OCI-LY3 (cell line): Measurements from ENCODE around the gene PCDHA8.
"Not testable (repeated sequence)": the region's sequence is repeated elsewhere in the genome, so short reads cannot be mapped to it uniquely, and the experiment has no call there.

Experiments
- H2AFZ ChIP-seq: fragments of 200-600, 300-600 bp; shearing (Covaris generic); 2 replicates; pipeline ENCODE4 v1.6.0; 2014; ENCODE audit warnings: antibody characterized with exemption, low read depth, low read length
- H3K27ac ChIP-seq: fragments of 200-600, 300-600 bp; sonication (generic); 2 replicates; pipeline ENCODE4 v1.5.1; 2014; ENCODE audit warnings: mild to moderate bottlenecking, low read length, moderate library complexity, mixed read lengths
- H3K27me3 ChIP-seq: fragments of 200-600, 300-600 bp; sonication (generic); 2 replicates; pipeline ENCODE4 v1.6.1; 2014; ENCODE audit warnings: low read depth, low read length, mixed read lengths
- H3K36me3 ChIP-seq: fragments of 200-600, 300-600 bp; sonication (generic); replicated peaks from 2 replicates; pipeline ENCODE3; 2014; ENCODE audit warnings: low read depth, low read length, mixed read lengths
- H3K4me1 ChIP-seq: fragments of 300-600, 200-600 bp; sonication (generic); 2 replicates; pipeline ENCODE4 v1.6.1; 2014; ENCODE audit warnings: low read length, mixed read lengths
- H3K4me2 ChIP-seq: fragments of 200-600, 300-600 bp; sonication (generic); 2 replicates; pipeline ENCODE4 v1.6.1; 2014; ENCODE audit warnings: low read length, mixed read lengths
- H3K4me3 ChIP-seq: fragments of 300-600, 200-600 bp; sonication (generic); 2 replicates; pipeline ENCODE4 v1.5.1; 2014; ENCODE audit warnings: antibody characterized with exemption, mild to moderate bottlenecking, low read length, moderate library complexity
- H3K79me2 ChIP-seq: fragments of 300-600, 200-600 bp; shearing (Covaris generic); 2 replicates; pipeline ENCODE4 v1.6.1; 2014; ENCODE audit warnings: mild to moderate bottlenecking, low read length, mixed read lengths
- H3K9ac ChIP-seq: fragments of 300-600, 200-600 bp; shearing (Covaris generic); 2 replicates; pipeline ENCODE4 v1.6.0; 2014; ENCODE audit warnings: mild to moderate bottlenecking, low read length, moderate library complexity
- H3K9me3 ChIP-seq: fragments of 200-600, 300-600 bp; shearing (Covaris generic); 2 replicates; pipeline ENCODE4 v1.6.1; 2014; ENCODE audit warnings: low read length, mixed read lengths; ENCODE audit not compliant: insufficient read depth
- H4K20me1 ChIP-seq: fragments of 200-600, 300-600 bp; sonication (generic); 2 replicates; pipeline ENCODE4 v1.6.1; 2016; ENCODE audit warnings: low read length, mixed read lengths; ENCODE audit not compliant: insufficient read depth
- EZH2phosphoT487 ChIP-seq: fragments of 200-600 bp; shearing (Covaris generic); IDR thresholded peaks from 2 replicates; pipeline ENCODE4 v1.6.1; 2018; ENCODE audit warnings: antibody characterized with exemption, mixed run types, low read depth
- TF ChIP-seq, protein P1 (sequence below): fragments of 200-600, 300-600 bp; sonication (generic); IDR thresholded peaks from 2 replicates; pipeline ENCODE4 v1.5.1; 2014; ENCODE audit warnings: antibody characterized with exemption, low read length, low read depth

Gene PCDHA8

DNA sequence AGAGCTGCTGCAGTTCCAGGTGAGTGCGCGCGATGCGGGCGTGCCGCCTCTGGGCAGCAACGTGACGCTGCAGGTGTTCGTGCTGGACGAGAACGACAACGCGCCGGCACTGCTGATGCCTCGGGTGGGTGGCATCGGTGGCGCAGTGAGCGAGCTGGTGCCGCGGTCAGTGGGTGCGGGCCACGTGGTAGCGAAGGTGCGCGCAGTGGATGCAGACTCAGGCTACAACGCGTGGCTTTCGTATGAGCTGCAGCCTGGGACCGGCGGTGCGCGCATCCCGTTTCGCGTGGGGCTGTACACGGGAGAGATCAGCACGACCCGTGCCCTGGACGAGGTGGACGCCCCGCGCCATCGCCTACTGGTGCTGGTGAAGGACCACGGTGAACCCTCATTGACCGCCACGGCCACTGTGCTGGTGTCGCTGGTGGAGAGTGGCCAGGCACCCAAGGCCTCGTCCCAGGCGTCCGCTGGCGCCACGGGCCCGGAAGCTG, 38.2 kb upstream of the PCDHA8 start:
- H3K9ac ChIP-seq, result no peak overlapping the region

DNA sequence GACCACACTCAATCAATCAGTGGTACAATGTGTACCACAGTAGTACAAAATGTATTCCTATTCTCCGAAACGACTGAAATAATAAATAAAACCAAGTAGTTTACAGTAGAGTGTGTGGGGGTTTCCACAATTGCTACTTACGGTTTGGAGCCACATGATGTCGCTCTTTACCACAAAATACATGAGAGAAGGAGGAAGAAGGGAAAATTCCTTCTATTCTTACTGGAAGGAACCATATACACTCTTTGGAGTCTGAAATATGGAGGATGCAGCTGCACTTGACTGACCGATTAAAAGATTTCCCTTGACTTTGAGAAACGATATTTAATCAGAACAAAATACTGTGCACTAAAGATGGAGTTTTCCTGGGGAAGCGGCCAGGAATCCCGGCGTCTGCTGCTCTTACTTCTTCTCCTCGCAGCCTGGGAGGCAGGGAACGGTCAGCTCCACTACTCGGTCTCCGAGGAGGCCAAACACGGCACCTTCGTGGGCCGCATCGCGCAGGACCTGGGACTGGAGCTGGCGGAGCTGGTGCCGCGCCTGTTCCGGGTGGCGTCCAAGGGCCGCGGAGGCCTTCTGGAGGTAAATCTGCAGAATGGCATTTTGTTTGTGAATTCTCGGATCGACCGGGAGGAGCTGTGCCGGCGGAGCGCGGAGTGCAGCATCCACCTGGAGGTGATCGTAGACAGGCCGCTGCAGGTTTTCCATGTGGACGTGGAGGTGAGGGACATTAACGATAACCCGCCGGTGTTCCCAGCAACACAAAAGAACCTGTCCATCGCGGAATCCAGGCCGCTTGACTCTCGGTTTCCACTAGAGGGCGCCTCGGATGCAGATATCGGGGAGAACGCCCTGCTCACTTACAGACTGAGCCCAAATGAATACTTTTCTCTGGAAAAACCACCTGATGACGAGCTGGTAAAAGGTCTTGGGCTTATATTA, 33.9 kb upstream of the PCDHA8 start, which contains the start of gene PCDHA4:
TSS of gene PCDHA4 (plus strand) at position 235 of the 942 bp plus-strand sequence.
- H4K20me1 ChIP-seq, result no peaks in the 10 kb centered on the region
- H3K4me2 ChIP-seq, result no peak within 1 kb of the TSS
- H3K4me3 ChIP-seq, result no peak within 1 kb of the TSS
- H3K79me2 ChIP-seq, result no peaks in the 10 kb centered on the region
- no peaks in the 10 kb centered on the region for H3K36me3 ChIP-seq
- no peak within 1 kb of the TSS for H2AFZ ChIP-seq
- no peak within 1 kb of the TSS for H3K9ac ChIP-seq
- H3K4me1 ChIP-seq, result no peaks in the 10 kb centered on the region
- H3K9me3 ChIP-seq, result no peaks in the 10 kb centered on the region
- TF ChIP-seq EZH2phosphoT487, result no peak
- TF ChIP-seq, protein P1, sequence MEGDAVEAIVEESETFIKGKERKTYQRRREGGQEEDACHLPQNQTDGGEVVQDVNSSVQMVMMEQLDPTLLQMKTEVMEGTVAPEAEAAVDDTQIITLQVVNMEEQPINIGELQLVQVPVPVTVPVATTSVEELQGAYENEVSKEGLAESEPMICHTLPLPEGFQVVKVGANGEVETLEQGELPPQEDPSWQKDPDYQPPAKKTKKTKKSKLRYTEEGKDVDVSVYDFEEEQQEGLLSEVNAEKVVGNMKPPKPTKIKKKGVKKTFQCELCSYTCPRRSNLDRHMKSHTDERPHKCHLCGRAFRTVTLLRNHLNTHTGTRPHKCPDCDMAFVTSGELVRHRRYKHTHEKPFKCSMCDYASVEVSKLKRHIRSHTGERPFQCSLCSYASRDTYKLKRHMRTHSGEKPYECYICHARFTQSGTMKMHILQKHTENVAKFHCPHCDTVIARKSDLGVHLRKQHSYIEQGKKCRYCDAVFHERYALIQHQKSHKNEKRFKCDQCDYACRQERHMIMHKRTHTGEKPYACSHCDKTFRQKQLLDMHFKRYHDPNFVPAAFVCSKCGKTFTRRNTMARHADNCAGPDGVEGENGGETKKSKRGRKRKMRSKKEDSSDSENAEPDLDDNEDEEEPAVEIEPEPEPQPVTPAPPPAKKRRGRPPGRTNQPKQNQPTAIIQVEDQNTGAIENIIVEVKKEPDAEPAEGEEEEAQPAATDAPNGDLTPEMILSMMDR, result no peak
- no peak within 1 kb of the TSS for H3K27ac ChIP-seq
- no peaks in the 10 kb centered on the region for H3K27me3 ChIP-seq

More for the DNA sequence above, 38.2 kb upstream of the PCDHA8 start:
- no peak overlapping the region for H3K4me3 ChIP-seq
- H3K4me1 ChIP-seq, result no peaks in the 10 kb centered on the region
- H3K27ac ChIP-seq, result no peak overlapping the region
- no peaks in the 10 kb centered on the region for H4K20me1 ChIP-seq
- TF ChIP-seq EZH2phosphoT487, result no peak
- TF ChIP-seq, protein P1, result no peak
- no peak overlapping the region for H2AFZ ChIP-seq
- H3K4me2 ChIP-seq, result no peak overlapping the region
- no peaks in the 10 kb centered on the region for H3K27me3 ChIP-seq
- no peaks in the 10 kb centered on the region for H3K79me2 ChIP-seq
- no peaks in the 10 kb centered on the region for H3K9me3 ChIP-seq
- H3K36me3 ChIP-seq, result no peaks in the 10 kb centered on the region

DNA sequence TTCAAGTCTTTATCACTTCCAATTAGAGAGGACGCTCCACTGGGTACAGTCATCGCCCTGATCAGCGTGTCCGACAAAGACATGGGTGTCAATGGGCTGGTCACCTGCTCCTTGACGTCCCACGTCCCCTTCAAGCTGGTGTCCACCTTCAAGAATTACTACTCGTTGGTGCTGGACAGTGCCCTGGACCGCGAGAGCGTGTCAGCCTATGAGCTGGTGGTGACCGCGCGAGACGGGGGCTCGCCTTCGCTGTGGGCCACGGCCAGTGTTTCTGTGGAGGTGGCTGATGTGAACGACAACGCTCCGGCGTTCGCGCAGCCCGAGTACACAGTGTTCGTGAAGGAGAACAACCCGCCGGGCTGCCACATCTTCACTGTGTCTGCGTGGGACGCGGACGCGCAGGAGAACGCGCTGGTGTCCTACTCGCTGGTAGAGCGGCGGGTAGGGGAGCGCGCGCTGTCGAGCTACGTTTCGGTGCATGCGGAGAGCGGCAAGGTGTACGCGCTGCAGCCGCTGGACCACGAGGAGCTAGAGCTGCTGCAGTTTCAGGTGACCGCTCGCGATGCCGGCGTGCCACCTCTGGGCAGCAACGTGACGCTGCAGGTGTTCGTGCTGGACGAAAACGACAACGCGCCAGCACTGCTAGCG, 32.6 kb upstream of the PCDHA8 start:
- H3K27me3 ChIP-seq, H3K4me3 ChIP-seq, H3K4me1 ChIP-seq, H3K27ac ChIP-seq, H3K9me3 ChIP-seq, H3K9ac ChIP-seq, H4K20me1 ChIP-seq, H3K36me3 ChIP-seq, H3K79me2 ChIP-seq, H3K4me2 ChIP-seq, H2AFZ ChIP-seq: not testable (repeated sequence)

DNA sequence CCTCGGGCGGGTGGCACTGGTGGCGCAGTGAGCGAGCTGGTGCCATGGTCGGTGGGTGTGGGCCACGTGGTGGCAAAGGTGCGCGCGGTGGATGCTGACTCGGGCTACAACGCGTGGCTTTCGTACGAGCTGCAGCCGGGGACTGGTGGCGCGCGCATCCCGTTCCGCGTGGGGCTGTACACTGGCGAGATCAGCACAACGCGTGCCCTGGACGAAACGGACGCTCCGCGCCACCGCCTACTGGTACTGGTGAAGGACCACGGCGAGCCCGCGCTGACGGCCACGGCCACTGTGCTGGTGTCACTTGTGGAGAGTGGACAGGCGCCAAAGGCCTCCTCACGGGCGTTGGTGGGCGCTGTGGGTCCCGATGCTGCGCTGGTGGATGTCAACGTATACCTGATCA, 32.1 kb upstream of the PCDHA8 start:
- Histone ChIP-seq H2AFZ (no peak overlapping the region), H3K27ac (no peak overlapping the region), H3K4me3 (no peak overlapping the region)

More for the DNA sequence above, 32.1 kb upstream of the PCDHA8 start:
- no peaks in the 10 kb centered on the region for H3K4me1 ChIP-seq
- H3K9me3 ChIP-seq, result no peaks in the 10 kb centered on the region
- H3K9ac ChIP-seq, result no peak overlapping the region
- H3K36me3 ChIP-seq, result no peaks in the 10 kb centered on the region
- no peak overlapping the region for H3K4me2 ChIP-seq
- no peak for TF ChIP-seq EZH2phosphoT487
- TF ChIP-seq, protein P1, result no peak
- H3K27me3 ChIP-seq, result no peaks in the 10 kb centered on the region
- no peaks in the 10 kb centered on the region for H4K20me1 ChIP-seq
- H3K79me2 ChIP-seq, result no peaks in the 10 kb centered on the region
